ENCODE results near the gene KIF13A. TPM values are rescaled to one million over a fixed set of nuclear protein-coding genes. Genes with fewer than 3 reads are reported as not detected.

Gene KIF13A
- total RNA-seq, 1 experiment from 2014 or later: 19.7 TPM

- intact Hi-C loops (cut with micrococcal nuclease; ENCODE audit: unreplicated experiment): no loop called here
- ChIA-PET POLR2A (ENCODE audit: low non-redundant PET) (no interaction called here), CTCF (no interaction called here)
- peaks cover 16% of the 10 kb centered on the region for H3K4me1 ChIP-seq (ENCODE audit: insufficient read depth, low read length, poor library complexity, severe bottlenecking)
- BruUV-seq (replicated peaks): no TSS peak
- no peak overlapping the region for H3K27ac ChIP-seq (ENCODE audit: low read depth, low read length, poor library complexity, severe bottlenecking)
- no peak overlapping the region for H3K4me3 ChIP-seq (ENCODE audit: low read depth, low read length, poor library complexity, severe bottlenecking)
- H3K36me3 ChIP-seq (ENCODE audit: insufficient read depth, low read length, poor library complexity, severe bottlenecking): no peaks in the 10 kb centered on the region
- TF ChIP-seq CTCF (conservative IDR thresholded peaks at IDR 0.05; ENCODE audit: low read depth, low read length) (no peak), EZH2 (IDR thresholded peaks at IDR 0.05; ENCODE audit: borderline replicate concordance, low read depth, low read length, poor library complexity, severe bottlenecking) (no peak)
- no peaks in the 10 kb centered on the region for H3K9me3 ChIP-seq (ENCODE audit: low read depth, low read length, poor library complexity, severe bottlenecking)
- no peak for DNase-seq (ENCODE audit: low spot score)
- H3K27me3 ChIP-seq (replicated peaks; ENCODE audit: insufficient read depth, low read depth, low read length, poor library complexity): no peaks in the 10 kb centered on the region
These were observed 112.7 kb downstream of the KIF13A start for GRCh38 chr6:17874753-17875152.

- ChIA-PET POLR2A (ENCODE audit: low non-redundant PET) (no interaction called here), CTCF (no interaction called here)
- no peak overlapping the region for H3K4me3 ChIP-seq (ENCODE audit: low read depth, low read length, poor library complexity, severe bottlenecking)
- no peak for DNase-seq (ENCODE audit: low spot score)
- H3K27me3 ChIP-seq (replicated peaks; ENCODE audit: insufficient read depth, low read depth, low read length, poor library complexity): no peaks in the 10 kb centered on the region
- TF ChIP-seq CTCF (conservative IDR thresholded peaks at IDR 0.05; ENCODE audit: low read depth, low read length): no peak
- TF ChIP-seq EZH2 (IDR thresholded peaks at IDR 0.05; ENCODE audit: borderline replicate concordance, low read depth, low read length, poor library complexity, severe bottlenecking): no peak
- BruUV-seq (replicated peaks): no TSS peak
- no peak overlapping the region for H3K27ac ChIP-seq (ENCODE audit: low read depth, low read length, poor library complexity, severe bottlenecking)
- peaks cover 18% of the 10 kb centered on the region for H3K4me1 ChIP-seq (ENCODE audit: insufficient read depth, low read length, poor library complexity, severe bottlenecking)
- no peaks in the 10 kb centered on the region for H3K9me3 ChIP-seq (ENCODE audit: low read depth, low read length, poor library complexity, severe bottlenecking)
- no peaks in the 10 kb centered on the region for H3K36me3 ChIP-seq (ENCODE audit: insufficient read depth, low read length, poor library complexity, severe bottlenecking)
- intact Hi-C loops (cut with micrococcal nuclease; ENCODE audit: unreplicated experiment): no loop called here
These were observed 114.5 kb downstream of the KIF13A start for GRCh38 chr6:17872908-17873307.

- no peaks in the 10 kb centered on the region for H3K9me3 ChIP-seq (ENCODE audit: low read depth, low read length, poor library complexity, severe bottlenecking)
- POLR2A ChIA-PET (ENCODE audit: low non-redundant PET): no interaction called here
- intact Hi-C loops (cut with micrococcal nuclease; ENCODE audit: unreplicated experiment): no loop called here
- no peak overlapping the region for H3K4me3 ChIP-seq (ENCODE audit: low read depth, low read length, poor library complexity, severe bottlenecking)
- no peak for TF ChIP-seq CTCF (conservative IDR thresholded peaks at IDR 0.05; ENCODE audit: low read depth, low read length)
- no peak for TF ChIP-seq EZH2 (IDR thresholded peaks at IDR 0.05; ENCODE audit: borderline replicate concordance, low read depth, low read length, poor library complexity, severe bottlenecking)
- no peaks in the 10 kb centered on the region for H3K36me3 ChIP-seq (ENCODE audit: insufficient read depth, low read length, poor library complexity, severe bottlenecking)
- no peak for DNase-seq (ENCODE audit: low spot score)
- no TSS peak for BruUV-seq (replicated peaks)
- H3K4me1 ChIP-seq (ENCODE audit: insufficient read depth, low read length, poor library complexity, severe bottlenecking): peaks cover 16% of the 10 kb centered on the region
- H3K27ac ChIP-seq (ENCODE audit: low read depth, low read length, poor library complexity, severe bottlenecking): no peak overlapping the region
- CTCF ChIA-PET: no interaction called here
- H3K27me3 ChIP-seq (replicated peaks; ENCODE audit: insufficient read depth, low read depth, low read length, poor library complexity): no peaks in the 10 kb centered on the region
These were observed 115.6 kb downstream of the KIF13A start for GRCh38 chr6:17871836-17872235.

Data from A673 (cell line).